ENCODE measurements around the gene TECPR1. TPM values are rescaled to one million over a fixed set of nuclear protein-coding genes. Genes with fewer than 3 reads are reported as not detected.

Gene TECPR1
- total and polyA plus RNA-seq, 2 of the 4 experiments (the other 2 are of a cell fraction): 11.5 to 14.7 TPM

GRCh38 chr7:98284335-98285036, 32.5 kb upstream of the TECPR1 start:
- Histone ChIP-seq H3K36me3 (ENCODE audit: control insufficient read depth, insufficient read depth, low read length) (peaks cover 31% of the 10 kb centered on the region), H2AK5ac (ENCODE audit: low read depth, low read length) (peak overlapping the region; percentile 46), H4K5ac (ENCODE audit: low read depth, low read length) (peak overlapping the region; percentile 0), H2BK20ac (ENCODE audit: low read depth, low read length) (no peak overlapping the region), H2BK120ac (ENCODE audit: low read depth, low read length) (peak overlapping the region; percentile 45; the same call in 1 of the 2 replicates), H3K23ac (ENCODE audit: low read depth, low read length) (peak overlapping the region; percentile 70), H3K9ac (ENCODE audit: low read depth, low read length) (peak overlapping the region; percentile 94), H3K9me3 (ENCODE audit: control insufficient read depth, insufficient read depth, low read length) (no peaks in the 10 kb centered on the region), H3K27me3 (ENCODE audit: control insufficient read depth, insufficient read depth, low read length) (no peaks in the 10 kb centered on the region), H3K4ac (ENCODE audit: low read depth, low read length) (peak overlapping the region; percentile 96), H3K79me1 (ENCODE audit: low read depth in 1 of 2, low read length in 2 of 2) (peaks cover 12 to 67% of the 10 kb centered on the region in 2 experiments; a peak in 3 of 4 replicates), H3K4me3 (ENCODE audit: insufficient read depth, low read depth, low read length) (peak overlapping the region; percentile 17), H2AK9ac (replicated peaks; ENCODE audit: low read depth, low read length, poor library complexity) (peak overlapping the region; percentile 91), H3K9me1 (ENCODE audit: insufficient read depth, low read length) (peaks cover 17% of the 10 kb centered on the region), H4K91ac (ENCODE audit: insufficient read depth, low read depth, low read length) (peak overlapping the region; percentile 85), H3K14ac (replicated peaks; ENCODE audit: low read depth, low read length) (peak overlapping the region; percentile 86), H3K4me1 (ENCODE audit: control insufficient read depth, insufficient read depth, low read length) (peaks cover 41% of the 10 kb centered on the region), H4K20me1 (ENCODE audit: insufficient read depth, low read length) (peaks cover 66% of the 10 kb centered on the region), H3K56ac (ENCODE audit: extremely low read depth, insufficient read depth, low read length) (no peak overlapping the region; the same call in 1 of the 2 replicates), H4K8ac (ENCODE audit: low read depth in 2 of 2, low read length in 2 of 2) (peak overlapping the region; percentile 94 to 95; a peak in 3 of 4 replicates), H2BK15ac (ENCODE audit: low read depth, low read length) (peak overlapping the region; percentile 32; the same call in 2 of the 3 replicates), H2AFZ (replicated peaks; ENCODE audit: low read length, poor library complexity) (peak overlapping the region; percentile 73), H2BK5ac (ENCODE audit: low read depth, low read length, poor library complexity, severe bottlenecking) (peak overlapping the region; percentile 94), H3K4me2 (ENCODE audit: low read depth, low read length) (peak overlapping the region; percentile 97), H3K18ac (ENCODE audit: low read depth, low read length) (peak overlapping the region; percentile 43; the same call in 1 of the 2 replicates), H3K27ac (ENCODE audit: insufficient read depth, low read length) (peak overlapping the region; percentile 91)
- ChIA-PET POLR2A (ENCODE audit: unreplicated experiment) (interaction anchor here (0.6 kb wide), 1 partner anchor 576 kb away, joined by 3 read pairs; no protein-coding TSS in a partner anchor), CTCF (interaction anchor here (0.6 kb wide), 1 partner anchor 535 kb away, joined by 4 read pairs; no protein-coding TSS in a partner anchor)
- ATAC-seq (ENCODE audit: low read depth) (peak; percentile 3), DNase-seq (peak; percentile 42)
- dilution Hi-C loops (cut with HindIII; ENCODE audit: low sequenced_read_pairs, unreplicated experiment): no loop called here
- WGBS, 2 experiments (ENCODE audit: extremely low coverage in 2 of 2, insufficient read length in 1 of 2): 72% methylated on average over 5 of the region's 20 CpGs; no CpG with 5 or more reads in 1 of the 2 experiments
- in situ Hi-C loops (cut with MboI; ENCODE audit: low sequenced_read_pairs): no loop called here
- BruUV-seq (replicated peaks): no TSS peak
- intact Hi-C loops (cut with micrococcal nuclease): no loop called here
- TF ChIP-seq RCOR1 (IDR thresholded peaks at IDR 0.05; ENCODE audit: insufficient replicate concordance, low read length): no peak
- TF ChIP-seq POLR2A (IDR thresholded peaks at IDR 0.05; ENCODE audit: low read depth, low read length): no peak
- no peak for TF ChIP-seq MXI1 (IDR thresholded peaks at IDR 0.05; ENCODE audit: borderline replicate concordance, low read depth, low read length)
- TF ChIP-seq BHLHE40 (IDR thresholded peaks at IDR 0.05; ENCODE audit: low read depth, low read length): peak; percentile 47; the same call in 1 of the 2 replicates
- peak; percentile 30; the same call in 1 of the 2 replicates for TF ChIP-seq USF2 (IDR thresholded peaks at IDR 0.05; ENCODE audit: low read depth, low read length)
- no peak for TF ChIP-seq NFE2L2 (IDR thresholded peaks at IDR 0.05; ENCODE audit: low read depth, low read length)
- TF ChIP-seq CEBPB (IDR thresholded peaks at IDR 0.05; ENCODE audit: low read depth, low read length): no peak
- TF ChIP-seq RFX5 (IDR thresholded peaks at IDR 0.05; ENCODE audit: low read depth, low read length): no peak
- no peak for TF ChIP-seq SMC3 (IDR thresholded peaks at IDR 0.05; ENCODE audit: low read depth, low read length)
- TF ChIP-seq FOS (IDR thresholded peaks at IDR 0.05; ENCODE audit: low read depth, low read length): no peak
- TF ChIP-seq MAFK (IDR thresholded peaks at IDR 0.05; ENCODE audit: low read depth, low read length): no peak
- TF ChIP-seq CHD1 (IDR thresholded peaks at IDR 0.05; ENCODE audit: low read depth, low read length): no peak
- TF ChIP-seq CTCF (conservative IDR thresholded peaks at IDR 0.05; ENCODE audit: low read depth, low read length): no peak
- TF ChIP-seq RAD21 (IDR thresholded peaks at IDR 0.05; ENCODE audit: low read length): no peak
- TF ChIP-seq MAZ (IDR thresholded peaks at IDR 0.05; ENCODE audit: borderline replicate concordance, low read depth, low read length): peak; percentile 75; the same call in 1 of the 2 replicates

Measured in IMR-90 (cell line).